ENCODE results near the gene UBE2D4. TPM values are rescaled to one million over a fixed set of nuclear protein-coding genes. Genes with fewer than 3 reads are reported as not detected.

The UBE2D4 gene
- total RNA-seq, 1 donor: 32.3 TPM

- H3K4me3 ChIP-seq (ENCODE audit: low read depth, low read length): no peak overlapping the region
- TF ChIP-seq CTCF (IDR thresholded peaks at IDR 0.05; ENCODE audit: insufficient read depth, low read length): no peak
- no peak for DNase-seq (ENCODE audit: low read depth)
These were observed 17.4 kb downstream of the UBE2D4 start for GRCh38 chr7:43943417-43944187.

- no peak overlapping the region for H3K4me3 ChIP-seq (ENCODE audit: low read depth, low read length)
- no peak for TF ChIP-seq CTCF (IDR thresholded peaks at IDR 0.05; ENCODE audit: insufficient read depth, low read length)
- DNase-seq (ENCODE audit: low read depth): no peak
These were observed 18.1 kb downstream of the UBE2D4 start for GRCh38 chr7:43944286-43944685.

GRCh38 chr7:43952028-43952427 lies 25.8 kb downstream of the UBE2D4 start:
- TF ChIP-seq CTCF (IDR thresholded peaks at IDR 0.05; ENCODE audit: insufficient read depth, low read length): no peak
- H3K4me3 ChIP-seq (ENCODE audit: low read depth, low read length): no peak overlapping the region
- no peak for DNase-seq (ENCODE audit: low read depth)

GRCh38 chr7:43953071-43953470 lies 26.8 kb downstream of the UBE2D4 start:
- H3K4me3 ChIP-seq (ENCODE audit: low read depth, low read length): no peak overlapping the region
- no peak for TF ChIP-seq CTCF (IDR thresholded peaks at IDR 0.05; ENCODE audit: insufficient read depth, low read length)
- DNase-seq (ENCODE audit: low read depth): no peak

GRCh38 chr7:43954524-43955228 lies 28.4 kb downstream of the UBE2D4 start:
- DNase-seq (ENCODE audit: low read depth): peak; percentile 58
- H3K4me3 ChIP-seq (ENCODE audit: low read depth, low read length): no peak overlapping the region
- peak; percentile 52 for TF ChIP-seq CTCF (IDR thresholded peaks at IDR 0.05; ENCODE audit: insufficient read depth, low read length)

- no peak for TF ChIP-seq CTCF (IDR thresholded peaks at IDR 0.05; ENCODE audit: insufficient read depth, low read length)
- H3K4me3 ChIP-seq (ENCODE audit: low read depth, low read length): no peak overlapping the region
- DNase-seq (ENCODE audit: low read depth): no peak
These were observed 29.8 kb downstream of the UBE2D4 start for GRCh38 chr7:43956027-43956426.

Measured in fibroblast of the aortic adventitia (primary cell).